HepG2 (cell line): ENCODE data around the gene GALK2. TPM values are rescaled to one million over a fixed set of nuclear protein-coding genes. Genes with fewer than 3 reads are reported as not detected.

Experiments
- ATAC-seq: fragments of 200-7000 bp; cut with Tn5 transposase; 3 replicates; pipeline ENCODE4 v1.9.1; 2020; ENCODE audit warnings: mild to moderate bottlenecking, moderate library complexity
- BruUV-seq: library from RNA; stranded (reverse); fragments of 400-500 nt; replicated peaks from 2 replicates; lab custom pipeline; 2021; lab: Mats Ljungman, UMichigan
- CTCF ChIA-PET: fragments of 300-600 bp; formaldehyde crosslinking; extraction: SDS; loops from one replicate; lab custom pipeline; 2021; ENCODE audit warnings: low total read pairs, inconsistent platforms, low intra/inter-chr PET ratio; lab: Yijun Ruan, JAX
- POLR2A ChIA-PET: fragments of 350-600 bp; sonication (Branson Sonifier 250); formaldehyde crosslinking; loops from one replicate; lab custom pipeline; 2020; ENCODE audit warnings: antibody characterized with exemption, inconsistent platforms; lab: Yijun Ruan, JAX
- DNase-seq: peaks from one replicate; pipeline ENCODE4 v3.0.0-alpha.2; 2015; ENCODE audit warnings: low spot score
- FAIRE-seq: peaks from 3 replicates; lab custom pipeline; 2011; peaks lifted over from hg19 to GRCh38; lab: Jason Lieb, UNC
- H2AFZ ChIP-seq: one replicate; pipeline ENCODE4 v1.6.1; 2011; ENCODE audit warnings: low read length, inconsistent platforms
- H3K27ac ChIP-seq: fragments of 300-600 bp; 3 replicates; pipeline ENCODE4 v1.8.0; 2011; ENCODE audit warnings: mixed run types, mild to moderate bottlenecking, mixed read lengths, low read length, inconsistent platforms; ENCODE audit not compliant: insufficient read depth; ENCODE audit errors: extremely low read length
- H3K27me3 ChIP-seq, 2 experiments: fragments of 200-600 bp in 1 of 2; 2 replicates in 1 of 2; 3 replicates in 1 of 2; pipeline versions ENCODE4 v1.6.0 to v1.8.0; 2011; ENCODE audit warnings: low read length in 2 of 2, mild to moderate bottlenecking in 2 of 2, moderate library complexity in 2 of 2, inconsistent platforms in 1 of 2; ENCODE audit not compliant: insufficient read depth in 2 of 2, control insufficient read depth in 1 of 2
- H3K36me3 ChIP-seq, 2 experiments: fragments of 200-600 bp in 1 of 2; replicated peaks in 1 of 2; 2 replicates in 1 of 2; 3 replicates in 1 of 2; pipeline versions ENCODE4 v1.5.1 to v1.8.0; 2011; ENCODE audit warnings: low read length in 2 of 2, inconsistent platforms in 1 of 2; ENCODE audit not compliant: insufficient read depth in 2 of 2, control insufficient read depth in 1 of 2
- H3K4me1 ChIP-seq: 2 replicates; pipeline ENCODE4 v1.5.1; 2012; ENCODE audit warnings: low read length, inconsistent platforms; ENCODE audit not compliant: insufficient read depth
- H3K4me2 ChIP-seq: 2 replicates; pipeline ENCODE4 v1.6.0; 2011; ENCODE audit warnings: low read depth, low read length, inconsistent platforms
- H3K4me3 ChIP-seq, 3 experiments: fragments of 200-600 bp in 1 of 3; sonication (generic), shearing (Covaris generic) in 1 of 3; replicated peaks in 1 of 3; 2 replicates each; pipeline ENCODE4 v1.5.1; 2011 to 2016; ENCODE audit warnings: low read length in 3 of 3, inconsistent platforms in 2 of 3, low read depth in 2 of 3, mild to moderate bottlenecking in 2 of 3, control low read depth in 1 of 3, mixed read lengths in 1 of 3; ENCODE audit not compliant: insufficient read depth in 1 of 3
- H3K79me2 ChIP-seq: one replicate; pipeline ENCODE4 v1.6.1; 2011; ENCODE audit warnings: low read length, inconsistent platforms; ENCODE audit not compliant: insufficient read depth
- H3K9ac ChIP-seq: 2 replicates; pipeline ENCODE4 v1.6.0; 2011; ENCODE audit warnings: mild to moderate bottlenecking, low read depth, low read length, inconsistent platforms; ENCODE audit not compliant: insufficient read depth
- H3K9me3 ChIP-seq: 2 replicates; pipeline ENCODE4 v1.5.1; 2012; ENCODE audit warnings: mild to moderate bottlenecking, low read length
- H4K20me1 ChIP-seq: 2 replicates; pipeline ENCODE4 v1.6.0; 2011; ENCODE audit warnings: inconsistent platforms, mild to moderate bottlenecking, low read length, moderate library complexity; ENCODE audit not compliant: insufficient read depth
- NCOA5 ChIP-seq: sonication (generic); formaldehyde crosslinking; IDR thresholded peaks from 2 replicates; pipeline ENCODE4 v1.4.0; 2020; ENCODE audit warnings: missing genetic modification reagents
- RFX1 ChIP-seq: fragments of 450-650 bp; IDR thresholded peaks from 2 replicates; pipeline ENCODE4 v1.6.1; 2017
- ZBTB21 ChIP-seq: sonication (generic); formaldehyde crosslinking; IDR thresholded peaks from 2 replicates; pipeline ENCODE4 v1.4.0; 2020; ENCODE audit warnings: missing genetic modification reagents
- WGBS: methylation state at CpG from one replicate; pipeline ENCODE4 v1.1.6; 2017; ENCODE audit warnings: low lambda C conversion rate; 5-methylcytosine and 5-hydroxymethylcytosine counted together
- in situ Hi-C: cut with HindIII; loops from 2 replicates; pipeline ENCODE4 v1.10.0; 2017; ENCODE audit warnings: low pct_unique_long_range_greater_than_20kb; ENCODE audit not compliant: extremely low pct_ligation_motif_present
- intact Hi-C: fragments of 100-400 bp; cut with micrococcal nuclease; formaldehyde crosslinking; loops from one replicate; pipeline ENCODE4 v1.10.0; 2022; ENCODE audit not compliant: unreplicated experiment
- polyA plus RNA-seq, 8 experiments: library from polyadenylated mRNA; depleted of rRNA in 3 of 8; stranded (reverse) in 7 of 8; unstranded in 1 of 8; fragments of >200 nt; fragmentation: Illumina TruSeq in 4 of 8; extraction: Trizol in 4 of 8; gene quantifications; 2 replicates each; pipeline versions ENCODE4 v1.2.1 to v1.2.3, GENCODE V29; 2011 to 2016; ENCODE audit warnings: low read depth in 4 of 8, missing spikeins in 1 of 8, mixed read lengths in 1 of 8; ENCODE audit not compliant: insufficient read depth in 1 of 8
- total RNA-seq, 5 experiments: library from RNA; depleted of rRNA; stranded (reverse); fragments of >200 nt; fragmentation: Illumina TruSeq; extraction: Trizol; gene quantifications; 2 replicates each; pipeline ENCODE4 v1.2.3, GENCODE V29; 2016; ENCODE audit warnings: low read depth in 1 of 5
- TF ChIP-seq, protein P1 (sequence below): sonication (generic); formaldehyde crosslinking; IDR thresholded peaks from 2 replicates; pipeline ENCODE4 v1.4.0; 2020; ENCODE audit warnings: missing genetic modification reagents
- TF ChIP-seq, protein P2 (sequence below): sonication (generic); formaldehyde crosslinking; IDR thresholded peaks from 2 replicates; pipeline ENCODE4 v1.8.1; 2023; ENCODE audit warnings: missing genetic modification reagents, inconsistent platforms, borderline replicate concordance

The GALK2 gene
- total and polyA plus RNA-seq, 2 of the 13 experiments (the other 11 are each of a cell fraction or from before 2014, with no cell fraction given), result 17.6 to 32.8 TPM

DNA sequence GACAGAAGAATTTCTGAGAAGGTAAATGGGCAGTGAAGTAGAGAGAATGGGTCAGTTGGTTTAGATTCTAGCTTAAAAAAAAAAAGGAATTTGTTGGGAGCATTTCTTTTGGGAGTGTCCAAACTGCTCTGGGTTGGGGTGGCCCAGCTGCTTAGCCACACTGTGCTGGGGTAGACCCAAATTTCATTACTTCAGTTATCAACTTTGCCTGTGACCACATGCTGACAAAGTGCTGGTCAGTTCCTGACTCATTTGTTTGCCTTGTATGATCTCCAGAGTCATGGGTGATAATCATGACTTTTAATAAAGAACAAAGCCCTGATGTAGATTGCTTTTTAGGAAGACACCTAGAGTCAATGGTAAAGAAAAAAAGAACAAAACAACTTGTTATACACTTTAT lies 131.5 kb downstream of the GALK2 start (continued):
- TF ChIP-seq, protein P1, sequence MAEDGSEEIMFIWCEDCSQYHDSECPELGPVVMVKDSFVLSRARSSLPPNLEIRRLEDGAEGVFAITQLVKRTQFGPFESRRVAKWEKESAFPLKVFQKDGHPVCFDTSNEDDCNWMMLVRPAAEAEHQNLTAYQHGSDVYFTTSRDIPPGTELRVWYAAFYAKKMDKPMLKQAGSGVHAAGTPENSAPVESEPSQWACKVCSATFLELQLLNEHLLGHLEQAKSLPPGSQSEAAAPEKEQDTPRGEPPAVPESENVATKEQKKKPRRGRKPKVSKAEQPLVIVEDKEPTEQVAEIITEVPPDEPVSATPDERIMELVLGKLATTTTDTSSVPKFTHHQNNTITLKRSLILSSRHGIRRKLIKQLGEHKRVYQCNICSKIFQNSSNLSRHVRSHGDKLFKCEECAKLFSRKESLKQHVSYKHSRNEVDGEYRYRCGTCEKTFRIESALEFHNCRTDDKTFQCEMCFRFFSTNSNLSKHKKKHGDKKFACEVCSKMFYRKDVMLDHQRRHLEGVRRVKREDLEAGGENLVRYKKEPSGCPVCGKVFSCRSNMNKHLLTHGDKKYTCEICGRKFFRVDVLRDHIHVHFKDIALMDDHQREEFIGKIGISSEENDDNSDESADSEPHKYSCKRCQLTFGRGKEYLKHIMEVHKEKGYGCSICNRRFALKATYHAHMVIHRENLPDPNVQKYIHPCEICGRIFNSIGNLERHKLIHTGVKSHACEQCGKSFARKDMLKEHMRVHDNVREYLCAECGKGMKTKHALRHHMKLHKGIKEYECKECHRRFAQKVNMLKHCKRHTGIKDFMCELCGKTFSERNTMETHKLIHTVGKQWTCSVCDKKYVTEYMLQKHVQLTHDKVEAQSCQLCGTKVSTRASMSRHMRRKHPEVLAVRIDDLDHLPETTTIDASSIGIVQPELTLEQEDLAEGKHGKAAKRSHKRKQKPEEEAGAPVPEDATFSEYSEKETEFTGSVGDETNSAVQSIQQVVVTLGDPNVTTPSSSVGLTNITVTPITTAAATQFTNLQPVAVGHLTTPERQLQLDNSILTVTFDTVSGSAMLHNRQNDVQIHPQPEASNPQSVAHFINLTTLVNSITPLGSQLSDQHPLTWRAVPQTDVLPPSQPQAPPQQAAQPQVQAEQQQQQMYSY, result no peak
- TF ChIP-seq, protein P2, sequence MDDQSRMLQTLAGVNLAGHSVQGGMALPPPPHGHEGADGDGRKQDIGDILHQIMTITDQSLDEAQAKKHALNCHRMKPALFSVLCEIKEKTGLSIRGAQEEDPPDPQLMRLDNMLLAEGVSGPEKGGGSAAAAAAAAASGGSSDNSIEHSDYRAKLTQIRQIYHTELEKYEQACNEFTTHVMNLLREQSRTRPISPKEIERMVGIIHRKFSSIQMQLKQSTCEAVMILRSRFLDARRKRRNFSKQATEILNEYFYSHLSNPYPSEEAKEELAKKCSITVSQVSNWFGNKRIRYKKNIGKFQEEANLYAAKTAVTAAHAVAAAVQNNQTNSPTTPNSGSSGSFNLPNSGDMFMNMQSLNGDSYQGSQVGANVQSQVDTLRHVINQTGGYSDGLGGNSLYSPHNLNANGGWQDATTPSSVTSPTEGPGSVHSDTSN (CRISPR knock-in tag), result no peak
- TF ChIP-seq RFX1 (no peak), NCOA5 (CRISPR knock-in tag) (no peak)
- TF ChIP-seq, all 625 proteins: peak for 0

DNA sequence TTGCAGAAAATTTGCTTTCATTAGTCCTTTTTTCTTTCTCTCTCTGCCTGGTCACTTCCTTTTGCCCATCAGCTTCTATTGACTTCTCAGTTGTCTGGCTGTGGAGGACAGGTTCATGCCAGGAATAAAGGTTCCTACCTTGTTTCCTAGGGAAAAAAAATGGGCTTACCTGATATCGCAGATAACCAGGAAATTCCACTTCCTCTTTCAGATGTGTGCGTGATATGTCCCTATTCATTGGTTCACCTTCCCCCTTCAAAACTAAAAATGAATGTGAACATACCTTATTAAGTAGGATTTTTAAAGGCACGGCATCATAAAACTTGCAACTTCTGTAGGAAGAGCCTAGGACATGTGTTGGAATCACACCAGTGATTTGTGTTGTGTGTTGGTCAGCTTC lies 133.0 kb downstream of the GALK2 start:
- POLR2A ChIA-PET, result no interaction called here
- Histone ChIP-seq H3K27ac (no peak overlapping the region), H3K79me2 (no peaks in the 10 kb centered on the region), H4K20me1 (no peaks in the 10 kb centered on the region), H3K4me3 (no peak overlapping the region), H3K36me3 (peaks cover 3 to 6% of the 10 kb centered on the region in 2 experiments), H2AFZ (no peak overlapping the region), H3K9me3 (no peaks in the 10 kb centered on the region), H3K27me3 (no peaks in the 10 kb centered on the region), H3K4me2 (no peak overlapping the region), H3K9ac (no peak overlapping the region), H3K4me1 (no peaks in the 10 kb centered on the region)
- no peak for DNase-seq
- intact Hi-C loops, result no loop called here
- TF ChIP-seq ZBTB21 (CRISPR knock-in tag), result no peak
- 96% methylated on average over 3 of the region's 3 CpGs for WGBS
- CTCF ChIA-PET, result no interaction called here
- BruUV-seq, result no TSS peak
- FAIRE-seq, result no peak
- no peak for ATAC-seq
- in situ Hi-C loops, result no loop called here
